Osteoblast (primary cell): ENCODE results near the gene ATP2B2. TPM values are rescaled to one million over a fixed set of nuclear protein-coding genes. Genes with fewer than 3 reads are reported as not detected.

ENCODE experiments used
- DNase-seq: peaks from one replicate; pipeline ENCODE4 v3.0.0; 2011; ENCODE audit warnings: low spot score, mixed read lengths; ENCODE audit not compliant: insufficient read length; ENCODE audit errors: missing footprints
- H2AFZ ChIP-seq: 2 replicates; pipeline ENCODE4 v1.6.0; 2011; ENCODE audit warnings: mild to moderate bottlenecking, low read length
- H3K27ac ChIP-seq: 2 replicates; pipeline ENCODE4 v1.5.1; 2011; ENCODE audit warnings: mild to moderate bottlenecking, low read depth, low read length, moderate library complexity
- H3K27me3 ChIP-seq: 2 replicates; pipeline ENCODE4 v1.6.0; 2012; ENCODE audit warnings: mild to moderate bottlenecking, control low read depth, inconsistent platforms, low read length, moderate library complexity; ENCODE audit not compliant: insufficient read depth
- H3K36me3 ChIP-seq: 2 replicates; pipeline ENCODE4 v1.5.1; 2011; ENCODE audit warnings: mild to moderate bottlenecking, low read length, control low read depth, moderate library complexity; ENCODE audit not compliant: insufficient read depth
- H3K4me1 ChIP-seq: 2 replicates; pipeline ENCODE4 v1.5.1; 2011; ENCODE audit warnings: mild to moderate bottlenecking, low read length, control low read depth, moderate library complexity; ENCODE audit not compliant: insufficient read depth
- H3K4me2 ChIP-seq: 2 replicates; pipeline ENCODE4 v1.6.0; 2011; ENCODE audit warnings: mild to moderate bottlenecking, low read length; ENCODE audit not compliant: insufficient read depth
- H3K4me3 ChIP-seq: fragments of 200-600 bp; sonication (generic); 3 replicates; pipeline ENCODE4 v1.5.1; 2012; ENCODE audit warnings: mild to moderate bottlenecking, low read length, inconsistent platforms; ENCODE audit not compliant: insufficient read depth
- H3K79me2 ChIP-seq: 2 replicates; pipeline ENCODE4 v1.6.0; 2012; ENCODE audit warnings: mild to moderate bottlenecking, low read length, control low read depth, inconsistent platforms; ENCODE audit not compliant: insufficient read depth
- H3K9me3 ChIP-seq: 2 replicates; pipeline ENCODE4 v1.5.1; 2011; ENCODE audit warnings: low read depth, low read length, control low read depth
- H4K20me1 ChIP-seq: 2 replicates; pipeline ENCODE4 v1.6.0; 2012; ENCODE audit warnings: mild to moderate bottlenecking, low read length, control low read depth; ENCODE audit not compliant: insufficient read depth
- CTCF ChIP-seq: IDR thresholded peaks from 2 replicates; pipeline ENCODE4 v1.5.1; 2011; ENCODE audit warnings: mild to moderate bottlenecking, low read depth, low read length, moderate library complexity; ENCODE audit errors: extremely low read depth
- total RNA-seq: library from RNA; depleted of rRNA; stranded (reverse); fragments of >200 nt; gene quantifications from 2 replicates; pipeline ENCODE4 v1.2.3, GENCODE V29; 2012

ATP2B2 gene
- total RNA-seq, 1 donor: not detected

- peak; percentile 48 for DNase-seq
- Histone ChIP-seq H3K27ac (no peak overlapping the region), H4K20me1 (no peaks in the 10 kb centered on the region), H3K36me3 (no peaks in the 10 kb centered on the region), H3K79me2 (no peaks in the 10 kb centered on the region), H3K9me3 (no peaks in the 10 kb centered on the region), H3K4me1 (no peaks in the 10 kb centered on the region), H3K4me3 (no peak overlapping the region), H3K27me3 (no peaks in the 10 kb centered on the region), H2AFZ (no peak overlapping the region), H3K4me2 (no peak overlapping the region)
- TF ChIP-seq CTCF: no peak
Observed at GRCh38 chr3:10483686-10484345, 21.6 kb downstream of the ATP2B2 start.

- Histone ChIP-seq H3K9me3 (no peaks in the 10 kb centered on the region), H3K4me3 (no peak overlapping the region), H3K79me2 (no peaks in the 10 kb centered on the region), H3K27ac (no peak overlapping the region), H4K20me1 (no peaks in the 10 kb centered on the region), H3K36me3 (no peaks in the 10 kb centered on the region), H3K4me2 (no peak overlapping the region), H3K27me3 (no peaks in the 10 kb centered on the region), H2AFZ (no peak overlapping the region), H3K4me1 (no peaks in the 10 kb centered on the region)
- DNase-seq: peak; percentile 31
- TF ChIP-seq CTCF: no peak
Observed at GRCh38 chr3:10483364-10483675, 22.1 kb downstream of the ATP2B2 start.

GRCh38 chr3:10482631-10483363 is 22.6 kb downstream of the ATP2B2 start:
- Histone ChIP-seq H3K4me2 (no peak overlapping the region), H3K79me2 (no peaks in the 10 kb centered on the region), H3K4me1 (no peaks in the 10 kb centered on the region), H3K36me3 (no peaks in the 10 kb centered on the region), H4K20me1 (no peaks in the 10 kb centered on the region), H3K4me3 (no peak overlapping the region), H3K27ac (no peak overlapping the region), H3K9me3 (no peaks in the 10 kb centered on the region), H2AFZ (no peak overlapping the region), H3K27me3 (no peaks in the 10 kb centered on the region)
- no peak for TF ChIP-seq CTCF
- DNase-seq: peak; percentile 15

- Histone ChIP-seq H2AFZ (no peak overlapping the region), H4K20me1 (no peaks in the 10 kb centered on the region), H3K27me3 (peaks cover 9% of the 10 kb centered on the region), H3K79me2 (no peaks in the 10 kb centered on the region), H3K27ac (no peak overlapping the region), H3K4me1 (no peaks in the 10 kb centered on the region), H3K9me3 (no peaks in the 10 kb centered on the region), H3K36me3 (no peaks in the 10 kb centered on the region), H3K4me3 (no peak overlapping the region), H3K4me2 (no peak overlapping the region)
- DNase-seq: peak; percentile 42
- TF ChIP-seq CTCF: no peak
Observed at GRCh38 chr3:10480871-10481378, 24.5 kb downstream of the ATP2B2 start.
